22Rv1 (cell line): ENCODE measurements around the gene INTS1.

Experiments
- H3K27ac ChIP-seq: fragments of 450-650 bp; 2 replicates; pipeline ENCODE4 v1.5.1; 2017
- ZFX ChIP-seq: fragments of 450-650 bp; IDR thresholded peaks from 2 replicates; pipeline ENCODE4 v1.6.1; 2017; ENCODE audit warnings: antibody characterized with exemption, borderline replicate concordance
- TF ChIP-seq, protein P1 (sequence below): fragments of 450-650 bp; IDR thresholded peaks from 2 replicates; pipeline ENCODE4 v1.5.1; 2017; ENCODE audit warnings: mild to moderate bottlenecking

The INTS1 gene

DNA sequence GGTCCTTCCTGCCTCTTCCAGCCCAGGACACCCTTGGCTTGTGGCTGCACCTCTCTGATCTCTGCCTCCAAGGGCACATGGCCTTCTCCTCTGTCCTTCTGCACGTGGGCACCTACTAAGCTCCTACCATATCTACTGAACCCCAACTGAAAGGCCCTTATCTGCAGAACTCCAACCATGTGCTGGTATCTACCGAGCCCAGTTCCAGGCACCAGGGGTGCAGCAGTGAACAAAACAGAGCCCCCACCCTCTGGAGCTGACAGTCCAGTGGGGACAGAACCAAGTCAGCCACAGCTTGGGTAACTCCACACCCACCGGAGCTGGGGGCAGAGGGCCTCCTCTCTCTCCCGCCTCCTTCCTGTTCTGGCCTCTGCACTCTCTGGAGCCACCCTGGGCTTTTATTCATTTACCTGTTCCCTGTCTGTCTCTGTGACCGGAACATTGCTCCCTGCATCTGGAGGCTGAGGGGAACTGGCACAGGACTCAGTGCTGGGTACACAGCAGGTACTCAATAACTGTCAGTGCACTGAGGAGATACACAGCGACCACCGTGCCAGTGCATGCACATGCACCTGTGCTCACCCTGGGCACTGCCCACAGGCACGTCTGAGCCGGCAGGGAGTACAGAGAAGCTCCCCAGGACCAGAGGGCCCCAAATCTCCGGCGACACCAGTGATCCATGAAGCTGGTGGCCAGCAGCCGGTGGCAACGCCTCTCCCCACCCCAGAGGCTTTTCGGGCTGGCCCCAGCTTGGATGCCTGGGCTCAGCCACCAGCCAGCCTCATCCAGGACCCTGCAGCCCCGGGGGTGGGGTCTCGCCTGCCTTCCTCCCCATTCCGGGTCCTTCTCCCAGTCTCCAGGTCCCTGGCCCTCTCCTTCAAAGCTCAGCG lies 46.9 kb downstream of the INTS1 start:
- no peak overlapping the region; the same call in 1 of the 2 replicates for H3K27ac ChIP-seq
- TF ChIP-seq, protein P1, sequence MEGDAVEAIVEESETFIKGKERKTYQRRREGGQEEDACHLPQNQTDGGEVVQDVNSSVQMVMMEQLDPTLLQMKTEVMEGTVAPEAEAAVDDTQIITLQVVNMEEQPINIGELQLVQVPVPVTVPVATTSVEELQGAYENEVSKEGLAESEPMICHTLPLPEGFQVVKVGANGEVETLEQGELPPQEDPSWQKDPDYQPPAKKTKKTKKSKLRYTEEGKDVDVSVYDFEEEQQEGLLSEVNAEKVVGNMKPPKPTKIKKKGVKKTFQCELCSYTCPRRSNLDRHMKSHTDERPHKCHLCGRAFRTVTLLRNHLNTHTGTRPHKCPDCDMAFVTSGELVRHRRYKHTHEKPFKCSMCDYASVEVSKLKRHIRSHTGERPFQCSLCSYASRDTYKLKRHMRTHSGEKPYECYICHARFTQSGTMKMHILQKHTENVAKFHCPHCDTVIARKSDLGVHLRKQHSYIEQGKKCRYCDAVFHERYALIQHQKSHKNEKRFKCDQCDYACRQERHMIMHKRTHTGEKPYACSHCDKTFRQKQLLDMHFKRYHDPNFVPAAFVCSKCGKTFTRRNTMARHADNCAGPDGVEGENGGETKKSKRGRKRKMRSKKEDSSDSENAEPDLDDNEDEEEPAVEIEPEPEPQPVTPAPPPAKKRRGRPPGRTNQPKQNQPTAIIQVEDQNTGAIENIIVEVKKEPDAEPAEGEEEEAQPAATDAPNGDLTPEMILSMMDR, result no peak
- no peak for TF ChIP-seq ZFX

- H3K27ac ChIP-seq, result peak overlapping the region; percentile 83
- TF ChIP-seq ZFX, result no peak
- TF ChIP-seq, protein P1, result no peak
Observed at GRCh38 chr7:1455955-1456354, 48.2 kb downstream of the INTS1 start.

DNA sequence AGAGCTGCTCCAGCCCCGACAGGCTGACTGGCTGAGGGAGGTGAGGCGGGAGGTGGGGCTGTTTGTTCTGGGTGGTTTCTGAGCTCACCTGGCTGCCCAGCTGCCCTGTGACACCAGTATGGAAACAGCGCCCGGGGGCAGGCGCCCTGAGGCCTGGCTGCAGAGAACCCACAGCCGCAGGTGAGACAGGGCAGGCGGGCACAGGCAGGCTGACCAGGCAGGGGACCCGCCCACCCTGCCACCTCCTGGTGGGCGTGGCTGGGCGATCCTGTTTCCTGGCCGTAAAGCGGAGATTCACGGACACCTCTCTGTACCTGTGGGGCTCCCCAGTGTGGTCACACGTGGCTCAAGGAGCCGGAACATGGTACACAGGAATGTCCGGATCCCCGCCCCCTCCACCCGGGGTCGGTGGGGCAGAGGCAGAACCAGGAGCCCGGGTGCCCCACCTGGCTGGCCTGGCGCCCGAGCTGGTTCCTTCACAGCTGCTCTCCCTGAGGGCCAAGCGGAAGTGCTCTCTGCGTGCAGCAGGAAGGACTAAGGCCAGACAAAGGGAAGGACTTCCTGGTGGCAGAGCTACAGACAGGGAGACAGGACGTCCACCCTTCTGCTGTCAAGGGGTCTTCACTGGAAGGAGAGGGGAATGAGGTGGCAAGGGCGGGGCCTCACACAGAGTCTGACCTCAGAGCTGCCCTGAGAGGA lies 48.8 kb downstream of the INTS1 start:
- TF ChIP-seq, protein P1, result no peak
- TF ChIP-seq ZFX, result no peak
- H3K27ac ChIP-seq, result peak overlapping the region; percentile 83

DNA sequence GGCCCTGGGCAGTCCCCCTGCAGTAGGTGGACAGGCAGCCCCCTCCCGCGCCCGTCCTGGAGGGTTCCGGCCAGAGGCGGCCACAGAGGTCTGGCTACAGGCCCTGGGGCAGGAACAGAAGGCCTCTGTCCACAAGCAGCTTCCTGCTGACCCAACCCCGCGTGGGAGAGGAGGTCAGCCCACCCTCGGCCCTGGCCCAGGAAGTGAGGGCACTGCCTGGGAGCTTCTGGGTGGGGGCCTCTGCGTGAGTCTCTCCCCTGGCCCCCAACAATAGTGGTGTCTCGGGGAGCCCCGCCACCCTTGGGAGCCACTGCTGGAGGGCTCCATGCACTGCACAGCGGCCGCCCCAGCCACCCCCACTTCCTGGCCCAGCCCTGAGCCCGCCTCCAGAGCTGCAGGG lies 49.6 kb downstream of the INTS1 start:
- peak overlapping the region; percentile 83 for H3K27ac ChIP-seq
- no peak for TF ChIP-seq ZFX
- TF ChIP-seq, protein P1, result no peak

DNA sequence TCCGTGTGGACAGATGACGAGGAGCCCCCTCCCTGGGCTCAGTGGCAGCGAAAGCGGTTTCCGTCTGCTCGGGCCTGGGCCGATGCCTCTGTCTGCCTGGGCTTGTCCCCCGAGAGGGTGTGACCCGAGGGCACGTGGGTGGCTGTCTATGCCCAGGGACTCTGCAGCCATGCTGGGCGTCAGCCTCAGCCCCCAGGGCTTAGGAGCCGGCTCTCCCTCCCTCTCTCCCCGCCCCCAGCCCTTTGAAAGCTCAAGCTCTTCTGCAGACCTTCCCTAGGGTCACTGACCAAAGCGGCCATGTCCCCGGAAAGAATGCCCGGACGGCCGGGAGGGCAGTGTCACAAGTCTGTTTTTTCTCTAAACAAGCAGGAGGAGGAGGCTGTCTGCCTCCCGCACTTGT lies 52.0 kb downstream of the INTS1 start:
- H3K27ac ChIP-seq, result no peak overlapping the region
- TF ChIP-seq ZFX, result no peak
- TF ChIP-seq, protein P1, result no peak

- TF ChIP-seq, protein P1, result no peak
- TF ChIP-seq ZFX, result no peak
- H3K27ac ChIP-seq, result no peak overlapping the region
Observed at GRCh38 chr7:1450987-1451386, 53.2 kb downstream of the INTS1 start.

DNA sequence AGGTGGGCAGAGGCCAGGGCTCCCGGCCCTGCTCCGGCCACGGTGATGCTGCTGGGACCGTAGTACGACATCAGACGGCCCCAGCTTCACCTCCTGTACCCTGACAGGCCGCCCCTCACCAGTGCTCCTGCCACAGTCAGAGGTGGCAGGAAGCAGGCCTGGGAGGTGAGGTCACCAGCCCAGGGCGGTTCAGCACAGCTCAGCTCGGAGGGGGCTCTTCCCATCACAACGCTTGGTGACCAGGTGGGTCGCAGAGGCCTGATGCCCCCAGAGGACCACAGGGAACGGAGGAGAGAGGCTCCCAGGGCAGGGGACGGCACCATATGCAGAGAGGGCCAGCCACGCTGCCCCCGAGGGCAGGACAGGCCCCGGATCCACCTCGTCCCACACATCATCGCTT lies 53.8 kb downstream of the INTS1 start:
- H3K27ac ChIP-seq, result no peak overlapping the region
- TF ChIP-seq ZFX, result no peak
- TF ChIP-seq, protein P1, result no peak
